Smooth muscle cell (in vitro differentiated cells): Measurements from ENCODE around the gene ELOVL5. TPM values are rescaled to one million over a fixed set of nuclear protein-coding genes. Genes with fewer than 3 reads are reported as not detected.

Experiments used
- DNase-seq: peaks from one replicate; lab custom pipeline; 2025; ENCODE audit not compliant: unreplicated experiment; lab: John Stamatoyannopoulos, UW
- H2AFZ ChIP-seq: fragments of 200-600 bp; sonication (generic); 2 replicates; pipeline ENCODE4 v1.6.0; 2016; ENCODE audit warnings: antibody characterized with exemption, low read depth, mild to moderate bottlenecking
- H3F3A ChIP-seq: fragments of 200-600 bp; sonication (generic); 2 replicates; pipeline ENCODE4 v1.6.0; 2017; ENCODE audit warnings: antibody characterized with exemption, low read depth
- H3K27ac ChIP-seq: fragments of 200-600 bp; sonication (generic); 2 replicates; pipeline ENCODE4 v1.5.1; 2016; ENCODE audit warnings: low read depth, mild to moderate bottlenecking
- H3K27me3 ChIP-seq: fragments of 200-600 bp; sonication (generic); 2 replicates; pipeline ENCODE4 v1.6.1; 2016; ENCODE audit warnings: low read depth, mild to moderate bottlenecking
- H3K36me3 ChIP-seq: fragments of 200-600 bp; sonication (generic); 2 replicates; pipeline ENCODE4 v1.5.1; 2016; ENCODE audit warnings: low read depth
- H3K4me1 ChIP-seq: fragments of 200-600 bp; sonication (generic); 2 replicates; pipeline ENCODE4 v1.5.1; 2016; ENCODE audit warnings: low read depth
- H3K4me2 ChIP-seq: fragments of 200-600 bp; sonication (generic); 2 replicates; pipeline ENCODE4 v1.6.0; 2016; ENCODE audit warnings: mild to moderate bottlenecking
- H3K4me3 ChIP-seq: fragments of 200-600 bp; sonication (generic); 2 replicates; pipeline ENCODE4 v1.5.1; 2016; ENCODE audit warnings: mild to moderate bottlenecking
- H3K79me2 ChIP-seq: fragments of 200-600 bp; sonication (generic); 2 replicates; pipeline ENCODE4 v1.6.0; 2016; ENCODE audit warnings: low read depth, mild to moderate bottlenecking
- H3K9ac ChIP-seq: fragments of 200-600 bp; sonication (generic); 2 replicates; pipeline ENCODE4 v1.6.0; 2016; ENCODE audit warnings: low read depth
- H3K9me3 ChIP-seq: fragments of 200-600 bp; sonication (generic); replicated peaks from 2 replicates; pipeline ENCODE4 v1.5.1; 2016; ENCODE audit warnings: low read depth
- H4K20me1 ChIP-seq: fragments of 200-600 bp; sonication (generic); 2 replicates; pipeline ENCODE4 v1.6.0; 2016; ENCODE audit warnings: low read depth
- WGBS: methylation state at CpG from one replicate; pipeline ENCODE4 v1.1.7; 2016; ENCODE audit warnings: low lambda C conversion rate; 5-methylcytosine and 5-hydroxymethylcytosine counted together
- polyA plus RNA-seq: library from polyadenylated mRNA; unstranded; fragments of >200 nt; fragmentation: Nextera tagmentation; extraction: Ambion mirVana; gene quantifications from 2 replicates; pipeline ENCODE4 v1.2.1, GENCODE V29; 2016
- total RNA-seq: library from RNA; depleted of rRNA; stranded (reverse); fragments of >200 nt; gene quantifications from 2 replicates; pipeline ENCODE4 v1.2.3, GENCODE V29; 2014
- TF ChIP-seq, protein P1 (sequence below): fragments of 200-600 bp; sonication (generic); IDR thresholded peaks from 2 replicates; pipeline ENCODE4 v1.5.1; 2017; ENCODE audit warnings: borderline replicate concordance, mild to moderate bottlenecking, antibody characterized with exemption; ENCODE audit not compliant: insufficient read depth, poor library complexity, severe bottlenecking

The ELOVL5 gene
- total and polyA plus RNA-seq, 2 experiments from 2014 or later = 71.9 to 79.2 TPM

- H3K27me3 ChIP-seq = no peaks in the 10 kb centered on the region
- no peak overlapping the region for H3K4me2 ChIP-seq
- no peaks in the 10 kb centered on the region for H3K79me2 ChIP-seq
- no peak overlapping the region for H3K27ac ChIP-seq
- H4K20me1 ChIP-seq = no peaks in the 10 kb centered on the region
- H3K4me1 ChIP-seq = no peaks in the 10 kb centered on the region
- no peak for DNase-seq
- H3F3A ChIP-seq = no peaks in the 10 kb centered on the region
- WGBS = 67% methylated on average over 4 of the region's 4 CpGs
- no peak overlapping the region for H3K9ac ChIP-seq
- H3K9me3 ChIP-seq = no peaks in the 10 kb centered on the region
- H3K36me3 ChIP-seq = no peaks in the 10 kb centered on the region
- TF ChIP-seq, protein P1, sequence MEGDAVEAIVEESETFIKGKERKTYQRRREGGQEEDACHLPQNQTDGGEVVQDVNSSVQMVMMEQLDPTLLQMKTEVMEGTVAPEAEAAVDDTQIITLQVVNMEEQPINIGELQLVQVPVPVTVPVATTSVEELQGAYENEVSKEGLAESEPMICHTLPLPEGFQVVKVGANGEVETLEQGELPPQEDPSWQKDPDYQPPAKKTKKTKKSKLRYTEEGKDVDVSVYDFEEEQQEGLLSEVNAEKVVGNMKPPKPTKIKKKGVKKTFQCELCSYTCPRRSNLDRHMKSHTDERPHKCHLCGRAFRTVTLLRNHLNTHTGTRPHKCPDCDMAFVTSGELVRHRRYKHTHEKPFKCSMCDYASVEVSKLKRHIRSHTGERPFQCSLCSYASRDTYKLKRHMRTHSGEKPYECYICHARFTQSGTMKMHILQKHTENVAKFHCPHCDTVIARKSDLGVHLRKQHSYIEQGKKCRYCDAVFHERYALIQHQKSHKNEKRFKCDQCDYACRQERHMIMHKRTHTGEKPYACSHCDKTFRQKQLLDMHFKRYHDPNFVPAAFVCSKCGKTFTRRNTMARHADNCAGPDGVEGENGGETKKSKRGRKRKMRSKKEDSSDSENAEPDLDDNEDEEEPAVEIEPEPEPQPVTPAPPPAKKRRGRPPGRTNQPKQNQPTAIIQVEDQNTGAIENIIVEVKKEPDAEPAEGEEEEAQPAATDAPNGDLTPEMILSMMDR = no peak
- H2AFZ ChIP-seq = no peak overlapping the region
- no peak overlapping the region for H3K4me3 ChIP-seq
Measured at GRCh38 chr6:53233309-53233708, 115.4 kb downstream of the ELOVL5 start.

- TF ChIP-seq, protein P1 = no peak
- DNase-seq = no peak
- 93% methylated on average over 10 of the region's 10 CpGs for WGBS
Measured at GRCh38 chr6:53230775-53231467, 117.8 kb downstream of the ELOVL5 start.

DNA sequence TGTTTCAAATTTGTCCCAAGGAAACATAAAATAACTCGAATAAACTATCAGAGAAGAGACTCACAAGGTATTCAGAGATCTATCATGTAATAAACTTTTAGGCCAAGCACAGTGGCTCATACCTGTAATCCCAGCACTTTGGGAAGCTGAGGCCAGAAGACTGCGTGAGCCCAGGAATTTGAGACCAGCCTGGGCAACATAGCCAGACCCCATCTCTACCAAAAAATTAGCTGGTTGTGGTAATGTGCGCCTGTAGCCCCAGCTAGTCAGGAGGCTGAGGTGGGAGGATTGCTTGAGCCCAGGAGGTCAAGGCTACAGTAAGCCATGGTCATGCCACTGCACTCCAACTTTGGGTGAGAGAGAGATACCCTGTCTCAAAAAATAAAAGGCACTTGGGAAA, 120.9 kb downstream of the ELOVL5 start:
- 96% methylated on average over 3 of the region's 3 CpGs for whole genome bisulfite sequencing
- no peaks in the 10 kb centered on the region for H3K4me1 ChIP-seq
- no peak overlapping the region for H3K4me3 ChIP-seq
- no peaks in the 10 kb centered on the region for H3K36me3 ChIP-seq
- H3K9me3 ChIP-seq = no peaks in the 10 kb centered on the region
- TF ChIP-seq, protein P1 = no peak
- H3K79me2 ChIP-seq = no peaks in the 10 kb centered on the region
- H4K20me1 ChIP-seq = no peaks in the 10 kb centered on the region
- no peak overlapping the region for H3K27ac ChIP-seq
- H3F3A ChIP-seq = no peaks in the 10 kb centered on the region
- H2AFZ ChIP-seq = no peak overlapping the region
- H3K9ac ChIP-seq = no peak overlapping the region
- H3K27me3 ChIP-seq = no peaks in the 10 kb centered on the region
- no peak for DNase-seq
- H3K4me2 ChIP-seq = no peak overlapping the region

More at GRCh38 chr6:53230775-53231467, 117.8 kb downstream of the ELOVL5 start:
- Histone ChIP-seq H3F3A (no peaks in the 10 kb centered on the region), H3K27me3 (no peaks in the 10 kb centered on the region), H4K20me1 (no peaks in the 10 kb centered on the region), H3K4me3 (no peak overlapping the region), H3K36me3 (no peaks in the 10 kb centered on the region), H3K4me1 (no peaks in the 10 kb centered on the region), H3K4me2 (no peak overlapping the region), H2AFZ (no peak overlapping the region), H3K9me3 (no peaks in the 10 kb centered on the region), H3K79me2 (no peaks in the 10 kb centered on the region), H3K9ac (no peak overlapping the region), H3K27ac (no peak overlapping the region)

DNA sequence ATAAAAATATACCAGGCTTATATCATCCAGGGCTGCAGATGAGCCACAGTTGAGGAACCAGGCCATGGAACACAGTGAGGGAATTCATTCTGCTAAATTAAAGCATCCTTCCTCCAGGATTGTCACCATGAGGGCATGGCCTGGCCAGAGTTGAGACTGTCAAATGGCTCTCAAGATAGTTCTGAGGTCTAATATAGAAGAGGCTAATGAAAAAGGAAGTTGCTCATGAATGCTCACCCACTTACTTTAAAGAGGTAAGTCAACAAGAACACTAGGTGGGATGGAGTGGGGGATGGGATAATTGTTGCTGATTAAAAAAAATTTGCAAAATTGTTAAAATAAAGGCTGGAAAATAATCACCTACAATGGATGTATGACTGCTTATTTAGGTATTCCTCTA, 128.1 kb downstream of the ELOVL5 start:
- Histone ChIP-seq H3K9ac (no peak overlapping the region), H3K4me1 (no peaks in the 10 kb centered on the region), H3K4me3 (no peak overlapping the region), H4K20me1 (no peaks in the 10 kb centered on the region), H3K79me2 (no peaks in the 10 kb centered on the region), H3F3A (no peaks in the 10 kb centered on the region), H3K4me2 (no peak overlapping the region), H2AFZ (no peak overlapping the region), H3K9me3 (no peaks in the 10 kb centered on the region), H3K36me3 (no peaks in the 10 kb centered on the region), H3K27ac (no peak overlapping the region), H3K27me3 (no peaks in the 10 kb centered on the region)
- DNase-seq = no peak
- TF ChIP-seq, protein P1 = no peak
